GM19452 (cell line): ENCODE results near the gene DGKB.

ENCODE experiments used
- ATAC-seq: cut with Tn5 transposase; IDR thresholded peaks from one replicate; pipeline ENCODE4 v1.9.1; 2021; ENCODE audit not compliant: unreplicated experiment

DGKB gene

GRCh38 chr7:14691034-14691433, 211.5 kb downstream of the DGKB start:
- peak; percentile 58 for ATAC-seq

- ATAC-seq: no peak
Observed at GRCh38 chr7:14690486-14690885, 212.1 kb downstream of the DGKB start.

GRCh38 chr7:14690075-14690474, 212.5 kb downstream of the DGKB start:
- ATAC-seq: no peak

GRCh38 chr7:14688208-14688607, 214.3 kb downstream of the DGKB start:
- ATAC-seq: no peak

GRCh38 chr7:14687777-14688176, 214.8 kb downstream of the DGKB start:
- no peak for ATAC-seq

GRCh38 chr7:14687241-14687640, 215.3 kb downstream of the DGKB start:
- ATAC-seq: no peak

- no peak for ATAC-seq
Observed at GRCh38 chr7:14685167-14685566, 217.4 kb downstream of the DGKB start.

- no peak for ATAC-seq
Observed at GRCh38 chr7:14682910-14683465, 219.6 kb downstream of the DGKB start.

- no peak for ATAC-seq
Observed at GRCh38 chr7:14676896-14677295, 225.7 kb downstream of the DGKB start.

- no peak for ATAC-seq
Observed at GRCh38 chr7:14673202-14673601, 229.3 kb downstream of the DGKB start.

- no peak for ATAC-seq
Observed at GRCh38 chr7:14666913-14667312, 235.6 kb downstream of the DGKB start.

- ATAC-seq: no peak
Observed at GRCh38 chr7:14666304-14666703, 236.2 kb downstream of the DGKB start.

GRCh38 chr7:14639801-14640200, 262.8 kb downstream of the DGKB start:
- no peak for ATAC-seq

- ATAC-seq: no peak
Observed at GRCh38 chr7:14639329-14639728, 263.2 kb downstream of the DGKB start.

- ATAC-seq: no peak
Observed at GRCh38 chr7:14637968-14638367, 264.6 kb downstream of the DGKB start.

- no peak for ATAC-seq
Observed at GRCh38 chr7:14635955-14636354, 266.6 kb downstream of the DGKB start.

- ATAC-seq: no peak
Observed at GRCh38 chr7:14630048-14630447, 272.5 kb downstream of the DGKB start.

- ATAC-seq: no peak
Observed at GRCh38 chr7:14628516-14628915, 274.0 kb downstream of the DGKB start.

GRCh38 chr7:14626076-14626475, 276.5 kb downstream of the DGKB start:
- ATAC-seq: no peak

GRCh38 chr7:14622559-14622958, 280.0 kb downstream of the DGKB start:
- ATAC-seq: no peak

- ATAC-seq: no peak
Observed at GRCh38 chr7:14606101-14606500, 296.4 kb downstream of the DGKB start.

GRCh38 chr7:14604606-14605005, 297.9 kb downstream of the DGKB start:
- ATAC-seq: no peak

GRCh38 chr7:14602851-14603250, 299.7 kb downstream of the DGKB start:
- ATAC-seq: no peak
